GM19023 (cell line): ENCODE data around the gene CFB.

Source experiments
- ATAC-seq: cut with Tn5 transposase; IDR thresholded peaks from one replicate; pipeline ENCODE4 v1.9.1; 2021; ENCODE audit warnings: mild to moderate bottlenecking, moderate library complexity; ENCODE audit not compliant: unreplicated experiment

CFB gene

DNA sequence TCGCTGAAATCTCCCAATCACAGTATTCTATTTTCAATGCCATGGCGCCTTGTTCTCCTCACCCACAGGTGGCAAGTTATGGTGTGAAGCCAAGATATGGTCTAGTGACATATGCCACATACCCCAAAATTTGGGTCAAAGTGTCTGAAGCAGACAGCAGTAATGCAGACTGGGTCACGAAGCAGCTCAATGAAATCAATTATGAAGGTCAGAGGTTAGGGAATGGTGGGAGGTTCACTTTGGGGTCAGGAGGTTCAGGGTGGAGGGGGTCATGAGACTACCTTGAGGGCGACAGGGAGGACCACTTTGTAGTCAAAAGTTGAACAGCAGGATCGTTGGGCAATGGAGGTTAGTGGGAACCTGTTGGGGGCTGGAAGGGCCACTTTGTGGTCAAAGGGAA lies 2.4 kb downstream of the CFB start:
- ATAC-seq = no peak

DNA sequence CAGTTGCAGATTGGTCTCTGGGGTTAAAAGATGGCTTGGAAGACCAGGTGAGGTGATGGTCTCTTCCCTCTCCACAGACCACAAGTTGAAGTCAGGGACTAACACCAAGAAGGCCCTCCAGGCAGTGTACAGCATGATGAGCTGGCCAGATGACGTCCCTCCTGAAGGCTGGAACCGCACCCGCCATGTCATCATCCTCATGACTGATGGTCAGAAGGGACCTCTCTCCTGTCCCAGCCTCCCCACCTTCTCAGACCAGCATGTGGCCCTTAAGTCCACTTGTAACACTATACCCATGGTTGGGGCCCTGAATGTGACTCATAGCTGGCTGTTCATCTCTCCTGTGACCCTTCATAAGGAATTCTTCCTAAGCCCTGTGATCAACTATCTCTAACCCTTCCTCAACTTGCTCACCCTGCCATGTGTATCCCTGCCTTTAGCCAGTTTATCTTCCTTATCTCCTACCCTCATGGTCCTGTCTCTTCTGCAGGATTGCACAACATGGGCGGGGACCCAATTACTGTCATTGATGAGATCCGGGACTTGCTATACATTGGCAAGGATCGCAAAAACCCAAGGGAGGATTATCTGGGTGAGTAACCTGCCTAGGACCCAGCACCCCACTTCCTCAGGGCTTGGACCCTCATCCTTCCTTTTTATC lies 3.0 kb downstream of the CFB start:
- no peak for ATAC-seq

DNA sequence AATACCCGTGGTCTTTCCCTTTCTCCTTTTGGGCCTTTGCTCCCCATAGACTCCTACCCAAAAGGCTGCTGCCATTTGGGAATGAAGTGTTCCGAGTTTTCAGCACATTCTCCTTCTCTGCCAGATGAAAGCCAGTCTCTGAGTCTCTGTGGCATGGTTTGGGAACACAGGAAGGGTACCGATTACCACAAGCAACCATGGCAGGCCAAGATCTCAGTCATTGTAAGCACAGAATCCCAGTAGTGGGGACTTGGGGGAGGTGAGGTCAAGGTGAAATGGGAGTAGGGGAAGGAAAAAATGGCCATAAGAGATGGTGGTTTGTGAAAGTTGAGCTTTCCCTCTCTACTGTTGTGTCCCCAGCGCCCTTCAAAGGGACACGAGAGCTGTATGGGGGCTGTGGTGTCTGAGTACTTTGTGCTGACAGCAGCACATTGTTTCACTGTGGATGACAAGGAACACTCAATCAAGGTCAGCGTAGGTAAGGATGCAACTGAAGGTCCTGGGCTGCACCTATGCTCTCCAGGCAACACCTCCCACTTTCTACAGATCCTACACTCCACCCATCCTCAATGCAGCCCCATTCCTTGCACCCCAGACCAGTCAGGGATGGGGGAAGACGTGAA lies 4.1 kb downstream of the CFB start:
- ATAC-seq = no peak

DNA sequence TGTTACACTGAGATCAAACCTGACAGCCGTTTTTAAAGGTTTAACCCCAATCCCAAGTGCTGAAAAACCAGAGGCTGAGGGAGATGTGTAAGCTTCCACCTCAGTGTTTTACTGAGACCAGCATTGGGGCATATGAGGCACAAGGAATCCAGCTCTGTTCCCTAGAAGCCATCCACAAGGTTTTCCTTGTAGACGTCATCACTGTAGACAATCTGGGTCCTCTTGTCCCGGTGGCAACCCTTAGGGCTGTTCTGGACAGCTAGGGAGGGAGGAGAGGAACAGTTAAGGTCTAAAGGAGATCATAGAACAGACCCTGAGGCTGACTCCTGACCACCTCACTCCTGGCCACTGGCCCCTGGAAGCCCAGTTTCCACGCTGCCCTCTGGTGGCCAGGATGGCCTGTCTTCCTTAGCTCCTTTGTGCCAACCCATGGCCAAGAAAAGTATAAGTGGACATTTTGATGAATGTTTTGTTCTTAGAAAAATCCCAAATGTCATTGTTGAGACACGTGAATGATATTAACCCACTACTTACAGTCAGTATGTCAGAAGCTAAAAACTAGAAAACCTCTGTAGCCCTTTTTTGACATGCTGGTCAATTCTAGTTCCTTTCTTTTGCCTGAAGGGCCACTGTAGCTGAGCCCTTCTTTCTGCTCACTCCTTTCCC lies 6.4 kb downstream of the CFB start:
- ATAC-seq = no peak

DNA sequence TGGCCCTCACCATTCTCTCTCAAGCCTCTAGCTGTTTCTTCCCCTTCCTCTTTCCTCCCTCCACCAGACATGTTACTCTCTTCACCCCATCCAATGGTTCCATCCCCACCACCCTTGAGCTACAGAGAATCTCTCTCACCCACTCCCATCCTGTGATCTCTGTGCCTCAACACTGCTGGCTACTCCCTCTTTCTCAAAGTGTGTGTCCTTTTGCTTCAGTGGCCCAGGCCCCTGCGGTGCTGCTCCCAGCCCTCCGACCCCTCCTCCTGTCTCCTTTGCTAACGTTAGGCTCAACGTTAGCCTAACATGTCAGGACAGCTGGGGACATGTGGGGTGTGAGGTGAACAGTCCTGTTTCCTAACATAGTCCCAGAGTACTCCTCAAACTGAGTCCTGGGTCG lies 7.0 kb downstream of the CFB start:
- no peak for ATAC-seq

DNA sequence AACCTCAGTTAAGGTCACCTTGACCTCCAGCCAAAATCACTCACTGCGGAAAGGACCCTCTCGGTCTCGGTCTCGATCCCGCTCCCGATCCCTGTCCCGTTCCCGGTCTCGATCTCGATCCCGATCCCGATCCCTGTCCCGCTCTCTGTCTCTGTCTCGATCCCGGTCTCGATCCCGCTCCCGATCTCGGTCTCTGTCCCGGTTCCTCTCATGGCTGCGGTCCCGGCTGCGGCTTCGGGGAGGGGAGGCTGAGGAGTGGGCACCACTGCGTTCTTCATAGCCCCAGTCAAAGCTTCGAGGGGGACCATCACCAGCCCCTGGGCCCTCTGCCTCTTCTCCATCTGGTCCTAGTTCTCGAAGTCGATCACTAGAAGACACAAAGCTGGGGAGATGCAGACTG lies 8.6 kb downstream of the CFB start:
- ATAC-seq = no peak

DNA sequence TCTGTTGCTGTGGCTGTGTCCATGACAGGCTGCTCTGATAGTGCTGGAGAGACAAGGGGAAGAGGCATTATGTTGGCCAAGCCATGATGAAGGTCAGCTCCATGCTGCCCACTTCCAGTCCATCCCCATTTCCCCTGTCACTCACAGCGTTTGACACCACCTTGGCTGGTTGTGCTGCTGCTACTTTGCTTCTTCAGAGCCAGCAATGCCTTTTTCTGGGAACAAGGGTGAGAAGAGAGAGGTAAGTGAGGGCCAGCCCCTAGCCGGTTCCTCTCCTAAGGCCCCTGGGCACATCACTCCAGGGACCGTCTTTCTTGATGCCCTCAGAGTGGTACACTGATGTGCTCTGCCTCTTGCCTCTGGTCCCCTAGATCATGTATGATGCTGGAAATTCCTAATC lies 10.9 kb downstream of the CFB start:
- no peak for ATAC-seq

DNA sequence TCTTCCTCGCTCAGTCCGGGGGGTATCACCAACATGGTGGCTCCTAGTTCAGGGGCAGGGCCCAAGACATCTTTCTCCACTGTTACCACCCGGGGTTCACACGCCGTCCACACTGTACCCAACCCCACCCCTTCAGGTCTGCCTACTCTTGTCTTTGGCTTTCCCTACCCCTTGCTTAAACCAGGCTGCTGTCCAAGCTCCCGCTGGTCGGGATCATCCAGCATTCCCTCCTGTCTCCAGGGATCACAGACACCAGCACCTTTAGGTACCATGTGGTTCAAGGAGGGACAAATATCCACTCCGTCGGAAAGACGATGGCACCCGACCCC lies 12.5 kb downstream of the CFB start:
- ATAC-seq = peak; percentile 4

DNA sequence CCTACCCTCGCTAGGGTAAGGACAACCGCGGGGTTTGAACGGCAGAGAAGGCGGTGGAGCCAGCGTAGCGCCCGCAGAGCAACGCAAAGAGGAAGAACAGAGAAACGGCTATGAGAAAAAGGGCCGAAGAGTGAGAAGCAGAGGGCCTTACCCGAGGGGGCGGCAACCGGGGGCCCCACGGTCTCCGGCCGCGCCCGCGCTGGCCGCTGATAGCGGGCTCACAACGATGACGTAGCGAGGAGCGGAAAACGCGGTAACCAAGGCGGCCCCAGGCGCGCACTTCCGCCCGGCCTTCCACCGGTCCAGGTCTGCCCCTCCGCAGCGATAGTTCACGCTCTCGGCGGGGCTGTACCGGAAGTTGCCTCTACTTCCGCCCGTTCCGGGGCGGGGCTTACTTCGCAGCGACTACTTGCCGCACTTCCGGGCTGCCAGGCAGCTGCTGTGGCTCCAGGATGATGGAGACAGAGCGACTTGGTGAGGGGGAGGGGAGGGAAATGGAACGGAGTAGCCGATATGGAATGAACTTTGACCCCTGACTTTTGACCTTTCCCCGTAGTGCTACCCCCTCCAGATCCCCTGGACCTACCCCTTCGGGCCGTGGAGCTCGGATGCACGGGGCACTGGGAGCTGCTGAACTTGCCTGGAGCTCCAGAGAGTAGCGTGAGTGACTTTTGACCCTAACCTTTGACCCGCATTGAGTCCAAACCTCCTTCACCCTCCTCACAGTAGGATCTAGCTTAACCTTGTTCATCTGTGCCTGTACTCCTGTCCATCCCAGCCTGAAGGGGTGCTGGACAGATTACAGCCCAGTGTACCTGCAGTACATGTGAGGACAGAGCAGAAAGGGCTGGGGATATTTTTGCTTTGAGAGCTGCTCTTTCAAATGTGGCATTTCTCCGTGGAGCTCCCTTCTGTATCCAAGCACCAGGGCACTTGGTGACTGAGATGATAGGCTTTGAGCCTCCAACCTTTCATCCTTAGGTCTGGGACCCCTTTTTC lies 13.1 kb downstream of the CFB start, which contains the start of the genes NELFE and SKIC2:
Gene NELFE, minus strand, starts transcription at position 231 of the 999 bp plus-strand sequence. CDS start 525 bp downstream, outside the sequence.
Gene SKIC2, plus strand, starts transcription at position 435 of the 999 bp plus-strand sequence. Its CDS starts 18 bp downstream, at position 453.
- ATAC-seq = peak; percentile 94

DNA sequence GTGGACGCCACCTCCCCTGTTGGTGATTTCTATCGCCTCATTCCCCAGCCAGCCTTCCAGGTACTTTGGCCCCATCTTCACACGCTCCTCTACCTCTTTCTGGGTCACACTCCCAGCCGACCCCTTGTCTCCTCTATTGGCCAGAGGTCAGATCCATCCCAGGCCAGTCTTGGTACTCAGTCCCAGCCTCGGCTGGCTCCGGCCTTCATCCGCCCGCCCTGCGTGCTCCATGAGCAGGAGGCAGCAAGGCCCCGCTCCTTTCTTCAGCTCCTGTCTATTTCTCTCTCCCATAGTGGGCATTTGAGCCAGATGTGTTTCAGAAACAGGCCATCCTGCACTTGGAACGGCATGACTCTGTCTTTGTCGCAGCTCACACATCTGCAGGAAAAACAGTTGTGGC lies 15.7 kb downstream of the CFB start:
- no peak for ATAC-seq

DNA sequence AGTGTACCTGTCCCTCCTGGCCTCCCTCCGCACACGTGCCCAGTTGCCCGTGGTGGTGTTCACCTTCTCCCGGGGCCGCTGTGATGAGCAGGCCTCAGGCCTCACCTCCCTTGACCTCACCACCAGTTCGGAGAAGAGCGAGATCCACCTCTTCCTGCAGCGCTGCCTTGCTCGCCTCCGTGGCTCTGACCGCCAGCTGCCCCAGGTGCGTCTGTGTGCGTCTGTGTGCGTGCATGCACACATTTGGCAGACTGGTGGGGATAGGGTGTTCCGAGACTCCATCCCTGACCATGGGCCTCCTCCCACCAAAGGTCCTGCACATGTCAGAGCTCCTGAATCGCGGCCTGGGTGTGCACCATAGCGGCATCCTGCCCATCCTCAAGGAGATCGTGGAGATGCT lies 18.0 kb downstream of the CFB start:
- no peak for ATAC-seq

DNA sequence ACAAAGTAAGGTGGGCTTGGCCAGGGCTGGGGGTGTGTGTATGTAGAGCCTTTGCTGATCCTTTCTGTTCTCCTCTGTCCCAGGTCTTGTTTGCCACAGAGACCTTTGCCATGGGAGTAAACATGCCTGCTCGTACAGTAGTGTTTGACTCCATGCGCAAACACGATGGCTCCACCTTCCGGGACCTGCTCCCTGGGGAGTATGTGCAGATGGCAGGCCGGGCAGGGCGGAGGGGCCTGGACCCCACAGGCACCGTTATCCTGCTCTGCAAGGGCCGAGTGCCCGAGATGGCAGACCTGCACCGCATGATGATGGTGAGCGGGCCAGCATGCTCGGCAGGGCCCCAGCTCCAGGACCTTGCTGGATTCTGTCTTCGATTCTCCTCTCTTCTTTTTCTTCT lies 19.8 kb downstream of the CFB start:
- ATAC-seq = no peak

DNA sequence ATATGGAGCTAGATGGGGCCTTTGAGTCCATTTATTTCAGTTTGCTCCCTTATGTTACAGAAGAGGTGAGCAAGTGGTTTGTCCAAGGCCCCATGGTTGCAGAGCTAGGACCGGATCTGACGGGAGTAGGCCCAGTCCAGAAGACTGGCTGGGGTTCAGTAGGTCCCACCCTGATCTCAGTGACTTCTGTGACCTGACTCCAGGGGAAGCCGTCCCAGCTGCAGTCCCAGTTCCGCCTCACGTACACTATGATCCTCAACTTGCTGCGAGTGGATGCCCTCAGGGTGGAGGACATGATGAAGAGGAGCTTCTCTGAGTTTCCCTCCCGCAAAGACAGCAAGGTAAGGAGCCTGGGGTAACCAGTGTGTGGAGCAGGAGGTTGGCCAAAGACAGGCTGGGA lies 20.6 kb downstream of the CFB start:
- no peak for ATAC-seq

DNA sequence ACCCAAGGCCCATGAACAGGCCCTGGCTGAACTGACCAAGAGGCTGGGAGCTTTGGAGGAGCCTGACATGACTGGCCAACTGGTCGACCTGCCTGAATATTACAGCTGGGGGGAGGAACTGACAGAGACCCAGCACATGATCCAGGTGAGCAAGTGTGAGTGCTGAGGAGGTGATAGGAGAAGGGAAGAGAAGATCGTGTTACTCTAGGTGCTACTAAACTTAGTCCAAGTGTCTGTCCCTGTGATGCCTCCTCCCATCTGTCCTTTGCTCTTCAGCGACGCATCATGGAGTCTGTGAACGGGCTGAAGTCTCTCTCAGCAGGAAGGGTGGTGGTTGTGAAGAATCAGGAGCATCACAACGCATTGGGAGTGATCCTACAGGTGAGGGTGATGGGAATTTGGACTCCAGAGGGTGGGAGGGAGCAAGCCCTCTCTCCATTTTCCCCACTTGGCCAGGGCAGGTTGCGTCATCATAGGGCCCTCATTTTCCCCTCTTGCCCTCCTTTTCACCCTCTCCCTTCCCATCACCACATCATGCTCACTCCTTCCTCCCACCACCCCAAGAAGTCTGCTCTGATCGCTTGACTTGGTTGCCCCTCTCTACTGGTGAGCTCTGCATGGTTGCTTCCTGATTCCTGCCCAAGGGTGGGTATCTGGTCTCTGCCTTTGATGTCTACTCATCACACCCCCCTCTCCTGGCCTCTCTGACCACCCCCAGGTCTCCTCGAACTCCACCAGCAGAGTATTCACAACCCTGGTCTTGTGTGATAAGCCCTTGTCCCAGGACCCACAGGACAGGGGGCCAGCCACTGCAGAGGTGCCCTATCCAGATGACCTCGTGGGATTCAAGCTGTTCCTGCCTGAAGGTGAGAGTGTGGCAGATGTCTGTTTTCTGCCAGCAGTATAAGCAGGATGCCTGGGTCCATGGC lies 21.4 kb downstream of the CFB start:
- ATAC-seq = no peak

DNA sequence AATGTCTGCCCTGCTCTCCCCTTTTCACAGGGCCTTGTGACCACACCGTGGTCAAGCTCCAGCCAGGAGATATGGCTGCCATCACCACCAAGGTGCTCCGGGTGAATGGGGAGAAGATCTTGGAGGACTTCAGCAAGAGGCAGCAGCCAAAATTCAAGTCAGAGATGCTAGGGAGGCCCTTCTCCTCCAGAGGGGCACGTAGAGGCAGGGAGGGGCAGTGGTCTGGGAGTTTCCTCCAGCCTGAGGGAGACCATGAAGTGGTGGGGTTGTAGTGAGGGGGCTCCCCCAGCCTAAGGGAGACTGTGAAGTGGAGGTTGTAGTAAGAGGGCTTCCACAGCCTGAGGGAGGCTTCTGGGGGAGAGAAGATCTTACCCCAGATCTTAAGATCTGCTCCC lies 22.0 kb downstream of the CFB start:
- ATAC-seq = no peak

DNA sequence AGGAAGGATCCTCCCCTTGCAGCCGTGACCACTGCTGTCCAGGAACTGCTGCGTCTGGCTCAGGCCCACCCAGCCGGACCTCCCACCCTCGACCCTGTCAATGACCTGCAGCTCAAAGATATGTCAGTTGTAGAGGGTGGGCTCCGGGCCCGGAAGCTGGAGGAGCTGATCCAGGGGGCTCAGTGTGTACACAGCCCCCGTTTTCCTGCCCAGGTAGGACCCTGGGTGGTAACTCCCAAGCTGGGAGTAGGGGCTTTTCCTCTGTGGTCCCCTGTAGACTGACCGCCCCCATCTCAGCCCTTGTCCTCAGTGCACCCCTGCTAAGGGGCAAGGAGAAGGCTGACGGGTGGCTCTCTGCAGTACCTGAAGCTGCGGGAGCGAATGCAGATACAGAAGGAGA lies 22.4 kb downstream of the CFB start:
- ATAC-seq = no peak

DNA sequence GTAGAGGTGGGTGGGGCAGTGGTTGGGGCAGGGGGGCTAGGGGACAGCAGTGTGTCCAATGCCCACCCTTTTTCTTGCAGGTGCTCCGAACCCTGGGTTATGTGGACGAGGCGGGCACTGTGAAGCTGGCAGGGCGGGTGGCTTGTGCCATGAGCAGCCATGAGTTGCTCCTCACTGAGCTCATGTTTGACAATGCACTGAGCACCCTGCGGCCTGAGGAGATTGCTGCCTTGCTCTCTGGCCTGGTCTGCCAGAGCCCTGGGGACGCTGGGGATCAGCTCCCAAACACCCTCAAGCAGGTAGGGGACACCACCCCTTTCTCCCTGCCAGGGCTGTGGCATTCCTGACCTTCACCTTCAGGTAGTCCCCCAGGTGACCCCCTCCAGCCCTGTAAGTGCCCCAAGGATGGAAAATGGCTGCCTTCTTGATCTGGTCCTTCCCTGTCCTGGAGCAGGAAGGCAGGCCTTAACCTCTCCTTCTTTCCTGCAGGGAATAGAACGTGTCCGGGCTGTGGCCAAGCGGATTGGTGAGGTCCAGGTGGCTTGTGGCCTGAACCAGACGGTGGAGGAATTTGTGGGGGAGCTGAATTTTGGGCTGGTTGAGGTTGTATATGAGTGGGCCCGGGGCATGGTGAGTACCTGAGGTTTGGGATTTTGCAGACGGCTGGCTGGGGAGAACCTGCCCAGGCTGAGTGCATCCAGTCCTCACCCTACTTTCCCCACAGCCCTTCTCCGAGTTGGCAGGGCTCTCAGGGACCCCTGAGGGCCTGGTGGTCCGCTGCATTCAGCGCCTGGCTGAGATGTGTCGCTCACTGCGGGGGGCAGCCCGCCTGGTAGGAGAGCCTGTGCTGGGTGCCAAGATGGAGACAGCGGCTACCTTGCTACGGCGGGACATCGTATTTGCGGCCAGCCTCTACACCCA lies 23.2 kb downstream of the CFB start:
- no peak for ATAC-seq

DNA sequence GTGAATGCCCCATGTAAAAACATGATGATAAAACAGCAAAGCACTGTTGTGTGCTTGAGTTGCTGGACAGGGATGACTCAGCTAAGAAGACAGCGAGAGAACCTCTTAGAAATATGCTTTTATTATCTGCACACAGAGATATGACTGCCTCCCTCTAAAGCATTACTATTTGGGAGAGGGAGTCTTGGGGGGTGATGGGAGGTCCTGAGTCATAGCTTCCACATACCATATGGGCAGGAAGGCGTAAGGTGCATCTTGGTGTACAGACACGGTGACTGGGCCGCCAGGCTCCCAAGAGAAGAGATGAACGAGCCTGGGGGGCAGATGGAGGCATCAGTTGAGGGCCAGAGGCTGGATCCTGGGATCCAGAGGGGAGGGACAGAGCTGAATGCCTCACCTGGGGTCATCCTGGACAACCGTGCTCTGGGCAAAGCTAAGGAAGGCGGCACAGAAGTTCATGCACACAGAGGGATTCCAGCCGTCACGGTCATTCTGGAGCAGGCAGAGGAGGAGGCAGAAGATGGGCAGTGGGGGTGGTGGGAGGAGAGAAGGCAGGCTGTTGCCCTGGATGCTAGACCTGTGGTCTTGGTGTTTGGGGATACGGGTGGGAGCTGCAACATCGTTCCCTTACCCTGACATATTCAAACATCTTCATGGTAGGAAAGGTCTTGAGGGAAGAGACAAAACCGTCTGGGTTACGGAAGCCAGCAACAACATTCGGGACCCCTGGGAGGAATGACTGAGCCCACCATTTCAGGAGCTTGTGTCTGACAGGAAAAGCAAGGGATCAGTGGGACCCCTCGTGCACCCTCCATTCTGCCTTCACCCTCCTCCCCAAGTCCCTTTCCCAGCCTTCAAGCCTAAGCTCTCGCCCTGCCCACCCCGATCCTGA lies 24.1 kb downstream of the CFB start:
- no peak for ATAC-seq
